DOHH2 (cell line): ENCODE measurements around the gene REC114.
"Not testable (repeated sequence)": the region's sequence is repeated elsewhere in the genome, so short reads cannot be mapped to it uniquely, and the experiment has no call there.

Experiments
- H3F3A ChIP-seq: fragments of 200-600 bp; sonication (generic), shearing (Covaris generic); 2 replicates; pipeline ENCODE4 v1.6.0; 2016; ENCODE audit warnings: antibody characterized with exemption, mild to moderate bottlenecking; ENCODE audit not compliant: control insufficient read depth, insufficient read depth
- H3K27ac ChIP-seq: fragments of 200-600 bp; sonication (generic); 2 replicates; pipeline ENCODE4 v1.5.1; 2014; ENCODE audit warnings: low read depth, mild to moderate bottlenecking, low read length, moderate library complexity
- H3K27me3 ChIP-seq: fragments of 200-600 bp; sonication (generic); 2 replicates; pipeline ENCODE4 v1.6.1; 2014; ENCODE audit warnings: mild to moderate bottlenecking, low read length, mixed read lengths; ENCODE audit not compliant: control insufficient read depth
- H3K36me3 ChIP-seq: fragments of 200-600 bp; sonication (generic); 2 replicates; pipeline ENCODE4 v1.6.1; 2014; ENCODE audit warnings: mild to moderate bottlenecking, low read length, moderate library complexity, mixed read lengths; ENCODE audit not compliant: control insufficient read depth
- H3K4me1 ChIP-seq: fragments of 200-600 bp; sonication (generic); 2 replicates; pipeline ENCODE4 v1.6.1; 2014; ENCODE audit warnings: mild to moderate bottlenecking, low read length, mixed read lengths; ENCODE audit not compliant: control insufficient read depth
- H3K4me2 ChIP-seq: fragments of 200-600 bp; sonication (generic); 2 replicates; pipeline ENCODE4 v1.6.0; 2014; ENCODE audit warnings: mild to moderate bottlenecking, low read length, moderate library complexity
- H3K4me3 ChIP-seq: fragments of 200-600 bp; sonication (generic); 2 replicates; pipeline ENCODE4 v1.5.1; 2014; ENCODE audit warnings: mild to moderate bottlenecking, low read length, mixed read lengths
- H3K79me2 ChIP-seq: fragments of 200-600 bp; sonication (generic); 2 replicates; pipeline ENCODE4 v1.6.1; 2014; ENCODE audit warnings: mild to moderate bottlenecking, low read length, mixed read lengths; ENCODE audit not compliant: control insufficient read depth
- H3K9me2 ChIP-seq: fragments of 200-600 bp; sonication (generic); replicated peaks from 2 replicates; pipeline ENCODE4 v1.6.1; 2014; ENCODE audit warnings: mild to moderate bottlenecking, low read length, mixed read lengths; ENCODE audit not compliant: control insufficient read depth
- H3K9me3 ChIP-seq: fragments of 200-600 bp; sonication (generic); 2 replicates; pipeline ENCODE4 v1.6.1; 2014; ENCODE audit warnings: antibody characterized with exemption, low read length, mixed read lengths; ENCODE audit not compliant: control insufficient read depth, insufficient read depth
- H4K20me1 ChIP-seq: fragments of 200-600 bp; sonication (generic); 2 replicates; pipeline ENCODE4 v1.6.0; 2014; ENCODE audit warnings: low read depth, mild to moderate bottlenecking, antibody characterized with exemption, low read length, moderate library complexity; ENCODE audit not compliant: control insufficient read depth, insufficient read depth
- CTCF ChIP-seq: fragments of 200-600 bp; sonication (generic); IDR thresholded peaks from one replicate; pipeline ENCODE4 v1.5.1; 2014; ENCODE audit warnings: antibody characterized with exemption, mild to moderate bottlenecking, low read depth, low read length; ENCODE audit not compliant: poor library complexity, severe bottlenecking
- EZH2phosphoT487 ChIP-seq: fragments of 200-600 bp; sonication (generic); IDR thresholded peaks from 2 replicates; pipeline ENCODE4 v1.6.1; 2017; ENCODE audit warnings: borderline replicate concordance, mild to moderate bottlenecking, antibody characterized with exemption, low read length, moderate library complexity, mixed read lengths

REC114 gene

GRCh38 chr15:73425510-73425909, 17.5 kb upstream of the REC114 start:
- H3K9me3 ChIP-seq, result no peaks in the 10 kb centered on the region
- no peaks in the 10 kb centered on the region for H4K20me1 ChIP-seq
- H3K9me2 ChIP-seq, result no peaks in the 10 kb centered on the region
- H3K4me3 ChIP-seq, result no peak overlapping the region
- H3K4me2 ChIP-seq, result no peak overlapping the region
- peaks cover 6% of the 10 kb centered on the region; the same call in 1 of the 2 replicates for H3K27me3 ChIP-seq
- TF ChIP-seq CTCF (no peak), EZH2phosphoT487 (no peak)
- no peaks in the 10 kb centered on the region for H3K4me1 ChIP-seq
- no peaks in the 10 kb centered on the region for H3K36me3 ChIP-seq
- no peaks in the 10 kb centered on the region for H3K79me2 ChIP-seq
- H3F3A ChIP-seq, result no peaks in the 10 kb centered on the region
- no peak overlapping the region for H3K27ac ChIP-seq

GRCh38 chr15:73426323-73426994, 16.5 kb upstream of the REC114 start:
- no peaks in the 10 kb centered on the region for H4K20me1 ChIP-seq
- no peak overlapping the region for H3K4me2 ChIP-seq
- peaks cover 6% of the 10 kb centered on the region; the same call in 1 of the 2 replicates for H3K27me3 ChIP-seq
- no peak overlapping the region for H3K4me3 ChIP-seq
- no peaks in the 10 kb centered on the region for H3K36me3 ChIP-seq
- H3K9me3 ChIP-seq, result no peaks in the 10 kb centered on the region
- no peaks in the 10 kb centered on the region for H3F3A ChIP-seq
- H3K9me2 ChIP-seq, result no peaks in the 10 kb centered on the region
- no peaks in the 10 kb centered on the region for H3K4me1 ChIP-seq
- no peak overlapping the region for H3K27ac ChIP-seq
- H3K79me2 ChIP-seq, result no peaks in the 10 kb centered on the region
- no peak for TF ChIP-seq EZH2phosphoT487
- TF ChIP-seq CTCF, result no peak

GRCh38 chr15:73431329-73431728, 11.6 kb upstream of the REC114 start:
- H3F3A ChIP-seq, H3K4me3 ChIP-seq, H3K4me1 ChIP-seq, H3K9me2 ChIP-seq, H3K4me2 ChIP-seq, H3K27ac ChIP-seq, H3K27me3 ChIP-seq, H3K36me3 ChIP-seq, H3K9me3 ChIP-seq, H3K79me2 ChIP-seq, H4K20me1 ChIP-seq: not testable (repeated sequence)

- Histone ChIP-seq H3F3A (no peaks in the 10 kb centered on the region), H3K9me3 (no peaks in the 10 kb centered on the region), H3K4me3 (no peak overlapping the region), H4K20me1 (no peaks in the 10 kb centered on the region), H3K9me2 (no peaks in the 10 kb centered on the region), H3K27ac (no peak overlapping the region), H3K79me2 (no peaks in the 10 kb centered on the region), H3K36me3 (no peaks in the 10 kb centered on the region), H3K27me3 (peaks cover 4% of the 10 kb centered on the region), H3K4me2 (no peak overlapping the region), H3K4me1 (no peaks in the 10 kb centered on the region)
- no peak for TF ChIP-seq EZH2phosphoT487
- no peak for TF ChIP-seq CTCF
Observed at GRCh38 chr15:73433873-73434272, 9.1 kb upstream of the REC114 start.
